T1000 (cell line): ENCODE results near the gene TMEM266.

ENCODE experiments used
- DNase-seq: peaks from one replicate; lab custom pipeline; 2025; ENCODE audit warnings: mixed read lengths; lab: John Stamatoyannopoulos, UW

The TMEM266 gene

GRCh38 chr15:76134537-76134936 is 74.8 kb downstream of the TMEM266 start:
- DNase-seq = no peak

DNA sequence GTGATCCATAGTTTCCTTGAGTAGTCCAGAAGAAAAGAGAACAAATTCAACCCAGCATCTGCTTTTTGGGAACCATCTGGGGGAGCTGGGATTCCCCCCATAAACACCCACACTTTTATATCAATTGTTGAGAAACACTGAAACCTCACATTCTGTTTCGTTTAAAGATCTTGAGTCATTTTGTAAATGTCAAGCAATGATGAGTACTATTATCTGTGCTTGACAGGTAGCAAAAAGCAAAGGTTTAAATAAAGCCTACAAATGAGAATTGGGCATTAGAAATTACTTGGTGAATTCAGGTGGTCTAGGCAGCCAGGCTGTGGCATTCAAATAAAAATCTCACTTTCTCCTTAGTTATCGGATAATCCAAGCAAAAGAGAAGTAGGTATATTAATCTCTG is 75.7 kb downstream of the TMEM266 start:
- no peak for DNase-seq

- DNase-seq = no peak
Observed at GRCh38 chr15:76138436-76138835, 78.7 kb downstream of the TMEM266 start.

DNA sequence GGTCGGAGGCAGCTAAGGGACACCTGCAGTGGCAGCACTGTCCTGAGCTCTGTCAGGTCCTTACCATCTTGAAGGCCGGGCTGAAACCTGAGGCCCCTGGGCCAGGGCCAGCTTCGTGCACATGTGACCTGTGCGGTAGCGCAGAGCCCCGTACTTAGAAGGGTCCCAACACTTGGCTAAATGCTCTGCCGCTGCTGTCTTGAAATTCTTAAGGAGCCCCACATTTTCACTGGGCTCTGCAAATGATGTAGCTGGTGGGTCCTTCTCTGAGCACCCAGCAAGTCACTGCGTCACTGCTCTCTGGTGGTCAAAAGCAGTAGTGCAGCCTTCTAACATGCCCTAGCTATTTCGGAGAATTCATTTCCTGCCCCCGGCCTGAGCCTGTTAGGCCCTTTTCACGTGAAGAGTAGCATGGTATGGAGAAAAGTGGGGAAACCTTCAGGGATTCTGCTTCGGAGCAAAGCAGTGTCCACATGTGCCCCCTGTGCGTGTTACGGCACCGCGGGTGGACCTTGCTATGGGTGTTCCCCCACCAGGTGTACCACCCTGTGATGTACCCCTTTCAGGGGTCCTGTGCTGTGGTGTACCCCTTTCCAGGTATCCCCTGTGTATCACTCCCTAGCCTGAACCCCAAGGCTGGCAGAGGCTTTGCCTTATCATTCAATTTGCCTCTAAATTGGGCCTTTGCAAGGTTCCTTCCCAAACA is 79.7 kb downstream of the TMEM266 start:
- DNase-seq = no peak

- DNase-seq = no peak
Observed at GRCh38 chr15:76140074-76140464, 80.3 kb downstream of the TMEM266 start.

DNA sequence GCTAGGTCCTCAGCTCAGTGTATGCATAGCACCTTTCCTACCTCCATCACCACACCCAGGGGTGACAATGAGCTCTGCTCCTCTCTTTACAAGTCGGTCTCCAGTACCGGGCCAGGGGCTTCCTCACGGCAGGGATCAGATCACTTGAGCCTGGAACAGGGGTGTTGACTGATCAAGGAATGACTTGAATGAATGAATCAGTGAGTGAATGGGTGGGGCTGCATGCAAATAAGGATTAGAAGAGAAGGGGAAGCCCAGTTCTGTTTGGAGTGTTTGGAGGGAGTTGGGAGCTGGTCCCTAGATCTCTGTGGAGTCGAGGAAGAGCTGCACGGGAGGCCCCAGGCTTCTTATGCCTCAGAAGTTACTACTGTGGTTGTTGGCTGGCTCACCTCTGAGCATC is 87.0 kb downstream of the TMEM266 start:
- DNase-seq = no peak

DNA sequence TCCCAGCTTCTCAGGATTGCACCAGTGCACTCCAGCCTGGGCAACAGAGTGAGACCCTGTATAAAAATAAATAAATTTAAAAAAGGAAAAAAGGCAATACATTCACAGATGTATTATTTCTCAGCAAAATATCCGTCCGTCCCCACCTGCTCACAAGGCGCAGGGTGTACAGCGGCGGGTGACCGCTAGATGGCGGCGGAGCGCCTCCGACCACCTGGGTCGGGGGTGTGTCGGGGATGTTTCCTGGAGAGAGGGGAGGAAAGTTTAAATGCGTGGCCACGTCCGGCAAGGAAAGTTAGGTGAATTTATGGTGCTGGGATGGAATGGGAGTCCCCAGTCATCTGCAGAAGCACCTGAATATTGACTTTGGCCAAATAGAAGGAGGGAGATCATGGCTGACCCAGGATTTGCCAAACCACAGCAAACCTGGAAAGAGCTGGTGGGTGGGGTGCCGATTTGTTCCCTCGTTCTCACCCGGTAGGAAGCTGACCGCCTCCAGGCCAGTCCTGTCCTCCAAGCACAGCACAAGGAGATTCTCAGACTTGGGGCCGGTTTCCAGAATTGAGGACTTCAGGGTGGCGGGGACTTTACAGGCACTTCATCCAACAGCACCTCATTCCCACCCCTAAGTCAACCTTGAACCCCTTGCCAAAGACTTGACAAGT is 88.3 kb downstream of the TMEM266 start:
- no peak for DNase-seq

DNA sequence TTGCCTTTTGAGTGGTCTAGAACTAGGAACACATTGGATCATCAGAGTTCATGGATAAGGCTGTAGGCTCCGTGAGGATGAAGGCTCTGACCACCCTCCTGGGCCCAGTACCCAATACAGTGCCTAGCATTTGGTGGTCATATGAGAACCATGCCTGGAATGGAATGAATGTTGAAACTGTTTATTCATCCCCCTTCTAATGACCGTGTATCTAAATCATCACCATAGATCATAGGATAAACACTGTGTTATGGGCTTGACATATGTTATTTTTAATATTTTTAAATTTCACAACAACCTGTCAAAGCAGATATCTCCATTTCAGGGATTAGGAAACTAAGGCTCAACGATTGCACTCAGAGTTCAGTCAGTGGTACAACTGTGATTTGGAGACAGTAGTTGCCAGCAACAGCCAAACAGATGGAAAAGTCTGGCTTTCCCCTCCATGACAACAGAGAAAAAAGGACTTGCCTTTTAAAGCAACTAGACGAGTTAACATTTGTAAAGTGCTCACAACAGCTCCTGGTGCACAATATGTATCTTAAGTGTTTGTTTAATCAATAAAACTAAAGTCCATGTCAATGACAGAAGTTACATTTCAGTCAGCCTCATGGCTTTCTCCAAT is 89.6 kb downstream of the TMEM266 start:
- DNase-seq = no peak

GRCh38 chr15:76150513-76150912 is 90.7 kb downstream of the TMEM266 start:
- no peak for DNase-seq

DNA sequence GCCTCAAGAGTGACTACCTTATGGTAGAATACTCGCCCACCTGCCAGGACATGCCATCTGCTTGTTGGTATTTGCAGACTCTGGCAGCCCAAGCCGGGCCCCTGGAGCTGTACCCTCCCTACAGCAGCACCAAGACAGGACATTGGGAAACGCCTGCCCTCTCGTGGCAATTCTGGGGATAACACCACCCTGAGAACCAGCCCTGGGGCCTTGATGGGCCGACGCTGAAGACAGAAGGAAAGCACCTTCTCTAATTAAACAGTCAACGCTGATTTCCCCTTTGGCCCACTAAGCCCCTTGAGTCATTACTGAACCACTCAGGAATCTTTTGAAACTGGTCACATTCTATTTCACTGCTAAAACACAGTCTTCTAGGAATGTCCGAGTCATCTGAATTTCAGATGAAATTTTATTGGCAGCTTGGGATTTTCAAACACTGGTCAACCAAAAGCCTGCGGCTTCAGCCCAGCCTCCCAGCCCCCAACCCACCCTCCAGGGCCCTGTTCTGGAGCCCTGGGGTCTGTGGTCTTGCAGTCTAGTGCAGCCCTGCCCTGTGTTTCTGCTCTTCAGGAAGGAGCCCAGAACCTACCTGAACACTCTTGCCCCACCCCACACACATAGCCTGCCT is 91.3 kb downstream of the TMEM266 start:
- peak; percentile 81 for DNase-seq

DNA sequence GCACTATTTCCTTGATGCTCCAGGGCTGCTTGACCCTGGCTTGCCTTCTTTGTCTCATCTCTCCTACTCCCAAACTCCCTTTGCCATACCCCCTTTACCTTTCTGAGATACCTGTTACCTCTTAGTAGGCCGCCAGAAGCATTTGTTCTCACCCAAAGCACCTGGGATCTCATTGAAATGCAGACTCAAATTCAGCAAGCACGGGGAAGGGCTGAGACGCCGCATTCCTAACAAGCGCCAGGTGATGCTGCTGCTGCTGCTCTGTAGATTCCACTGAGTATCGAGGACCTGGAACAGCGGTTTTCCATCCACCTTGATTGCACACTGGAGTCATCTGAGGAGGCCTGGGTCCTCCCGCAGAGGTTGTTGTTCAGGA is 91.8 kb downstream of the TMEM266 start:
- DNase-seq = no peak

GRCh38 chr15:76152197-76152596 is 92.4 kb downstream of the TMEM266 start:
- no peak for DNase-seq

- no peak for DNase-seq
Observed at GRCh38 chr15:76153241-76154197, 93.7 kb downstream of the TMEM266 start.

DNA sequence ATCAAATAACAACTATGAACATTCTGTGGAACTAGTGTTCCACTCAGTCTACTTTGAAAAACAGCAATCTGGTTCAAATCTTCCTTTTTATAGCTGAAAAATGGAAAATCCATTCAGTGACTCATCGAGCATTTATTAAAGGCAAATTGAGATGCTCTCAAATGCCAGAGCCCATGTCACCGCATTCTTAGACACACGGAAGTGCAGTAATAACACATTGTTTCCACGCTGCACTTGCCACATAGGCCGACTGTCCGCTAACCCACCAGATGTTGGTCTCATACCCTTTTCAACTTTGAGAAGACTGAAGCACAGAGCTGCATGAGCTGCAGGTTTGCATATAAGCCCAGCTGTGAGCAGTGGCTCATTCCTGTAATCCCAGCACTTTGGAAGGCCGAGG is 95.9 kb downstream of the TMEM266 start:
- no peak for DNase-seq

- DNase-seq = no peak
Observed at GRCh38 chr15:76158226-76158625, 98.4 kb downstream of the TMEM266 start.

DNA sequence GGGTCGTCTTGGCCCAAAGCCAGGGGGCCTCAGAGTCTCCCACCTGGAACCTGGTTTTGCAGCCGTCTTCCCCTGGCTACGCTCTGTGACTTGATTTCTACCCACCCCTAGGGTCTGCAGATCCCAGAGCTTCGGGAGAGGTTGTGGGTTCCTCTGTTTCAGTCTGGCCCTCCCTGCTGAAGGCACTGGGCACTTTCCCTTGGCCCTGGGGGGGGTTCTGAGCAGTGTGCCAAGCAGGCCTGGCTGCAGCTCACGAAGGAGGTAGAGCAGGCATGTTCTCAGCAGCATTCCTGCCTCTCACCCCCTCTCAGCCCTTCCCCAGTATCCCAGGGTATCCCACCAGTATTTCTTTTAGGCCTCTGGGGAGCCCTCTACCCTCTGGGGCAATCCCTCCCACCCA is 99.0 kb downstream of the TMEM266 start:
- no peak for DNase-seq

DNA sequence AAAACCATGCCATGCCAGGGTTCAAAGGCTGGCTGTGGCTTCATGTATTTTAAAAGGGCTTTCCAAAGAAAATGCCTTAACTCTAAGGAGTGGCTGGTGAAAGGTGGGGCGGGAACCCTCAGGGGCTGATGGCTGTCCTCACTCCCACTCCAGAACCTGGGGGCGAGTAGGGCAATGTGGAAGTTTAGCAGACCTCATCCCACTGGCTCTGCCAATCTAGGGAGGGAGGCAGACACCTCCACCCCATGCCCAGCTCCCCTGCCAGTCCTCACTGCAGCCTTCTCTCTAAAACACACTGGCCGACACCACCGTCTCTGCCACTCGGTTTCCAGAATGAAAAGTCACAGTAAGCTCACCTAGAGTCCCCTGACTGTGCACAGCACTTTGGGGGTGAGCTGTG is 99.5 kb downstream of the TMEM266 start:
- no peak for DNase-seq

GRCh38 chr15:76160426-76161152 is 100.8 kb downstream of the TMEM266 start:
- DNase-seq = no peak

DNA sequence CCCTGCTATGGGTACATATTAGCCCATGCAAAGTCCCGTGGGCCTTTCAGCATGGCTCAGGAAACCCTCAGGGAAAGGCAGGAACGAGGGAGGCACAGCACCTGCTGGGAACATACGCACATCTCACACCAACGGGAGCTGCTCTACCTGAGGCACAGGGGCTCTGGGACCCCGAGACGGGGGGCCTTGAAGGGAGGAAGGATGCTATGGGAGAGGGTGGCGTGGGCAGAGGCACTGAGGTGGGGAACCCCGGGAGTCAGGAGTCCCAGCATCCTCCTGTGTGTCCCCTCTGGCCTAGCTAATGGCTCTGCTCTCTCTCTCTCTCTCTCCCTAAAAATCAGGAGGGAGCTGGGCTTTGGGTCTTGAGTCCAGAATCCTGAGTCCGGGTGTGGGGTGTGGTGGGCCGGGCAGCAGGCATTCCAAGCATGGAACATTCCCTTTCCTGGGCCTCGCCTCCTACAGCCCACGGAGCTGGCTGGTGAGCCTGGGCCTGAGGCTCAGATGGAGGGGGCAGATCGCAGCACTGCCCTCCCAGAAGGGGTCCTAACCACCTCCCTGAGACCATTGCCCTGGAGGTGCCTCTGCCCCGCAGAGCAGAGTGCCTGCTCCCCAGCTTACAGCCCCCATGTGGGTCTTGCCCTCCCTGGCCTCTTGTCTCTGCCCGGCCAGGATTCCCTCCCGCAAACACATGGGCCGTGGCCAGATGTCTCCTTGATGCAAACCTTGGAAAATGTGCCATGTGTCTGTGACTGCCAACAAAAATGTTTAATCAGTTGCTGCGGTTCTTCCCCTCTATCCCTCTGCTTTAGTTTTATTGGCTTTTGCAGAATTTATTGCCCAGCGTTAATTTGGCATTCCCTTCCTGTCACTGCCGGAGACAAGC is 101.6 kb downstream of the TMEM266 start:
- DNase-seq = no peak

DNA sequence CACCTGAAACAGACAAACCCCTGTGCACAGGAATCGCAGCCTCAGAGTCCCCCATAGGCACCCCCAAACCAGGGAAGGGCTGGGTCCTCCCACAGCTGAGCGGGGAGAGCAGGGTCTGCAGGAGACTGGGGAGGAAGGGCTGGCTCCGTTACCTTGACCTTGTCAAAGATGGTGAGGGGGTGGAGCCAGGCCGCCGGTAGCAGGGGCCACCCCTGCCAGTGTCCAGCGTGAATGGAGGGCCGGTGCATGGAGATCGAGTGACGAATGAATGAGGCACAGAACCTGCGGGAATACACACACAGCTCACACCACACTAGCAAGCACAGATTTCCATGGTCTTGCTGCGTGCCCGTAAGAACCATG is 102.2 kb downstream of the TMEM266 start:
- no peak for DNase-seq
